Islet of Langerhans (tissue), 1 donor: ENCODE results near the gene TLX1.

Experiments
- FAIRE-seq: peaks from one replicate; lab custom pipeline; 2011; peaks lifted over from hg19 to GRCh38; lab: Jason Lieb, UNC

Gene TLX1

DNA sequence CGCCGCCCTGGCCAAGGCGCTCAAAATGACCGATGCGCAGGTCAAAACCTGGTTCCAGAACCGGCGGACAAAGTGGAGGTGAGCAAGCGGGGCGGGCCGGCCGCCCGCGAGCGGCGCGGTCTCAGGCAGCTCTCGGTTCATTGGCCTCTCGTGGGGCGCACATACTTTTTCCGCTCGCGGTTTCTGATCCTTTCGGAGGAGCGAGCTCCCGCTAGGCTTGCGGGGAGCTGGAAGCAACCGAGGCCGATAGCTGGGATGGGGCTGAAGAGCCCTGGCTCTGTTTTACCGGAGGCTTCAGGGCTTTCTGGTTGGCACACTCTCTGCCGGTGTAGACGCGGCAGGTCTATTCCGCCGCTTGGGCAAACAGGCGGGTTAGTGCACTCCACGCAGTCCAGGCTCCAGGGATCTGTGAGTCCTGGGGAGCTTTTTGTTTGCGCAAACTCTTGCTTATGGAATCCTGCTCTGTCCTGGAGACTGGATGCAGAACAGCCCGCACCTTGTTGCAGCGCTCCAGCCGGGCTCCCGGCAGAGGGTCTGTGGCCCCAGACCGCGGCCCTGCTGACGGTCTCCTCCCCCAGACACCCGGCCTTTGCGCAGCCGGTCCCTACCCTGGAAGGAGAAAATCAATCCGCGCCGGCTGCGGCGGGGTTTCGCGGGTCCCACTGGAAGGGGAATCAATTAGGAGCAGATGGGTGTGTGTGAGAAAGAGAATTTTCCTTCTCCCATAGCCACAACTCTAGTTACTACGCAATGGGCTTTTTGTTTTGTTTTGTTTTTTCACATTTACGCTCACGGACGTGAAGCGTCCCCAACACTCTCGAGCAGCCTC is 3.4 kb downstream of the TLX1 start:
- FAIRE-seq, result no peak

DNA sequence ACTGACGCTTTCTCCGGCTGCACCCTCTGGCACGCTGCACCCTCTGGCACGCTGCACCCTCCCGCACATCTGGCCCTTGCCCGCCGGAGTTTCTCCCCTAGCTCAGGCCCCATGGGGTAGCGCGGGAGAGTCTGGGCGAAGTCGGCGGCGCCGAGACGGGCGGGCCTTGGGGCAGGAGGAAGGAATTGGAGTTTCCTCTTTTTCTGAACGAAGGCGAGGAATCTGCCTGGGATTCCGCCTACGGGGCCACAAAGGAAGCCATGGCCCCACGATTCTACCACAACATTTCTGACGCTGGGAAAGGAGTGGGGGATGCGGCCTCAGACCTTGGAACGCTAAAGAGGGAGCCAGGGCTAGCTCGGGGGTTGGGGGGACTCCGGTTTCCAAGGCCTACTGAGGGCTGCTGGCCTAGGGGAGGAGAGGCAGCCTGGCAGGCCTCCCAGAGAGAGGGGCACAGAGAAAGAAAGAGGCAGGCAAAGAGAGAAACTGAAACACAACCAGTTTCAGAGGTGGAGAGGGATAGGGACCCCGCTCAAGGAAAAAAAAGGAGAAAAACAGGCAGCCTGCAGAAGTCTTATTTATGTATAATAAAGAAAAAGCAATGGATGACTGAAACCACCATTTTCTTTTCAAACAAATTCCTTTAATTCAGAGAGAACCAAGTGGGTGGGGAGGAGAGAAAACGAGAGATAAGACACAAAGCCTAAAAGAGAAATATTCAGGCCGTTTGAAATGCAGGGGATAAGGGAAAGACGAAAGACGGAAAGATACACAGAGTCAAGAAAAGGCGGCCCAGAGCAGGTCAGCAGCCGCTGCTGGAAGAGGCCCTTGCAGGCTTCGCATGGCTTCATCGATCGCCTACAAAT is 4.3 kb downstream of the TLX1 start:
- FAIRE-seq, result no peak

DNA sequence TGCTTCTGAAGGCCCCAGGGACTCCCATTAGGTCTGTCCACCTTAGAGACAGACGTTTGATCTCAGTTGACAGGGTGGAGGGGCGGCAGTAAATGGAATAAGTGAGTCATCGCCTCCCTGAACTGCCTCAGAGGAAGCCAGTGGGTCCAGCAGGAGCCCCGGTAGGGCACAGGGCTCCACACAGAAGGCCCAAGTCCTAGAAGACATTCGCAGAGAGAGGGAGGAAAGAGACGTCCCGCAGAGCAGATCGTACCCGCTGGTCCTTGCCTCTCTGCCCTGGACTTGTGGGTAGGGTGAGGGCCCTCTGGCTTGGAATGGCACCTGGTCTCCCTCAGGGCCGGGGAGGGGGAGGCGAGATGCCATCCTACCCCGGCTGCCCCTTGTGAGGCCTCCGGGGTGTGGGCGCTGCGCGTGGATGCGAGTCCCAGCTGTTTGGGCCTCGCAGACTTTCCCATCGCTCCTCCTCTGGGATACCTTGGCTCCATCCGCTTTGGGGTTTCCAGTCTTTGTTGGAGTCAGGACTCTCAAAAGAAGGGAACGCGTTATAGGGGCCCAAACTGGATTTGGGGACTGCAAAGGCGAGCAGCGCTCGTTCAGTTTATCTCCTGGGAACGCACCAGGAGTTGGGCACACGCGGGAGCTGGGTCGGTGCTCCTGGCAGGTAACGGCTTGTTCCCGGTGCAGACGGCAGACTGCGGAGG is 5.1 kb downstream of the TLX1 start:
- FAIRE-seq, result no peak

DNA sequence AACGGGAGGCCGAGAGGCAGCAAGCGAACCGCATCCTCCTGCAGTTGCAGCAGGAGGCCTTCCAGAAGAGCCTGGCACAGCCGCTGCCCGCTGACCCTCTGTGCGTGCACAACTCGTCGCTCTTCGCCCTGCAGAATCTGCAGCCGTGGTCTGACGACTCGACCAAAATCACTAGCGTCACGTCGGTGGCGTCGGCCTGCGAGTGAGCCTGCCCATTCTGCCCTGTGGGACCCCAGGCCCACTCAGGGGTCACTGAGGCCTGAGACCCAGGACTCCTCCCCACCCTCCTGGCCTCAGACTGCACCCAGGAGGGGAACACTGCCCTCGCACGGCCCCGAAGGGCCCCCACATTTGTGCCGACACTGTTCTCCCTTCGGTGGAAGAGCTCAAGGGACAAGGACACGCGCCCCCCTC is 5.6 kb downstream of the TLX1 start:
- no peak for FAIRE-seq

DNA sequence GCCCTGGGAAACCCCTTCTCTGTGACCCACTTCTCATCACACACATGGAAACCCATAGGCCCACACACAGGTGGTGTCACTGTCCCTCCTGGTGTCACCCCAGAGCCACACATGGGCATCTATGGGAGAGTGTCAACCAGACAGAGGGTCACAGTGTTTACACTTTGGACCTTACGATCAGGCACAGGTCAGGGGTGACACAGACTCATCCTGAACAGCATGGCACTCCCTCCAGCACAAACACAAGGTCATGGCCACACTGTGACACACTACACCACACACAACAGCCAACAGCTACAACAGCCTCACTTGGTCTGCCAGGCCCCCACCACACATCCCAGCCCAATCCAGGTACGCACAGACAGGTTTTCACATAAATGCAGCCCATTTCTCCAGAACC is 6.2 kb downstream of the TLX1 start:
- FAIRE-seq, result no peak

DNA sequence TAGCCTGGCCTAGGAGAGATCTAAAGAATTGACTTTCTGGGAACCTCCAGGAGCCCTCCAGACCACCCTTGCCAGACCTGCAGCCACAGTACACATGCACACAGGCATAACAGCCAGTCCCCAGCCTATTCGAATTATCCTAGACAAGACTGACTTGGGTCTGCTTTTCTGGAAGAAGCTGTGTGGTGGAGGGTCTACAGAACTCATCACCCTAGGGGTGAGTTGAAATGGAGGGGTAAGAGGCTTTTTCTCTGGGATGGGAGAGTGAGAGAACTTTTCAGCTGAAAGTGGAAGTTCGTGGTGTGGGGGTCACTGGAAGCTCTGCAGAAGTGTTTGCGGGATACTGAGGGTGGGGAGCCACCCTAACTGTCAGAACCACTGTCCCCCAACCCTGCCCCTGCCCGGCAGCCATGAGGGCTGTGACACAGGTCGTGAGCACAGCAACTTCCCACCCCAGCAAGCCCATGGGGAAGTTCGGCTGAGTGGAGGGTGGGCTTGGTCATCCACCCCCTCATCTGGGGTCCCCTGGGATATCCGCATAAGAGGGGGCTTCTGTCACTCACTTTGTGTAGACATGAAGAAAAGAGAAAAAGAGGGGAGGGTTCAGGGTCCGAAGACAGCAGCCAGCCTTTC is 7.8 kb downstream of the TLX1 start:
- FAIRE-seq, result no peak

DNA sequence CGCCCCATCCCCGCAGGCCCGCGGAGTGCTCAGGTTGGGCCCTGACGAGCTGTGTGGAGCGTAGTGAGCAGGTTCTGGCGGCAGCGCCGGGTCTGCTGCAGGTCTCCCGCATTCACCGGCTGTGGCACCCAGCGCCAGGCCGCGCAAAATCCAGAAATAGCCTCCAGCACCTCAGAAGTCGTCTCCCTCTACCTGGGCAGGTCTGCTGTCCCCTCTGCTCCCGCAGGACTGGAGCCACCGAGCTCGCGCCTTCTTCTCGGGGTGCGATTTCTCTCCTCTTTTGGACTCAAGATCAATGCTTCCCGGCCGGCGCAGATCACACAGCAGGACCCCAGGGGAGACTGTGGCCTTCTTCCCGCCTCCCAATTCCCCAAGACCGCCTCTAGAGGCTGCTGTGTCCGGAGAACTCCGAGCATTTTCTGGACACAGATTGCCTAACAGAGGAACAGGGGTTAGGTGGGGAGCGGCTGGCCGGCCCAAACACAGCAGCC is 8.4 kb downstream of the TLX1 start:
- no peak for FAIRE-seq

DNA sequence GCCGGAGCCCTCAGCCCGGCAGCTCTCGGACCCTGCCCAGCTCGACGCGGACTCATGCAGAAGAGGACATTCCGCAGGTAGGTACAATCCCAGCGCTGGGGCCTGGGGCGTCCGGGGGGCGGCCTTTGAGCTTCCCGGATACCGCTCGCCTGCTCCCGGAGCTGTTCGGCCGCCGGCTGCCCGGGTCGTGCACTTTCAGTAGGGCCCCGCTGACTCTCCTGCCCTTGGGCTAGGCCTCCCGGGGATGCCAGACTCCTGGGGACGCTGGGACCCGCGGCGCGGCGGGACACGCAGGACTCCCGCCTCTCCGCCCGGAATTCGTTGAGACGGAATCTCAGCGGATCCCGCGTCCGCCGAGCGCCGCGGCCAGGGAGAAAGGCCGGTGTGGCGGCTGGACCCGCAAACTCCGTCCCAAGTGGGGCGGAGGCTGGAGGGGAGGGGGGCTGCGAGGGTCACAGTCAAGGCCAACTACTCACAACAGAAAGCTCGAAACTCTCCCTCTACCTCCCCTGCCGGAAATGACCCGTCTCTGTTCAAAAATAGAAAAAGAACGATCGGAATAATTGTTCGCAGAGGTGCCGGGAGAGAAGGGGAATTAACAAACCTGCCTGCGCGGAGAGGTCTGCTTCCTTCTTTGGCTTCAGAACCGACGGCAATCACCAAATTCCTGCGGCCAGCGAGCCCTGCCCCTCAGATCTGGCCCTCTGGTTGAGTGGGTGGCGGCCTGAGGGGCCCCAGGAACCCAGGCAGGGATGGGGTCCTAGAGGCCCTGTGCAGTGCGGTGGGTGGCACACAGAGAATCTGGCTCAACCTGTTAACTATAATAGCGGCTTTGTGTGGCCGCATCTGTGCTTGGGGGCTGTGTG is 9.2 kb downstream of the TLX1 start:
- FAIRE-seq, result no peak

DNA sequence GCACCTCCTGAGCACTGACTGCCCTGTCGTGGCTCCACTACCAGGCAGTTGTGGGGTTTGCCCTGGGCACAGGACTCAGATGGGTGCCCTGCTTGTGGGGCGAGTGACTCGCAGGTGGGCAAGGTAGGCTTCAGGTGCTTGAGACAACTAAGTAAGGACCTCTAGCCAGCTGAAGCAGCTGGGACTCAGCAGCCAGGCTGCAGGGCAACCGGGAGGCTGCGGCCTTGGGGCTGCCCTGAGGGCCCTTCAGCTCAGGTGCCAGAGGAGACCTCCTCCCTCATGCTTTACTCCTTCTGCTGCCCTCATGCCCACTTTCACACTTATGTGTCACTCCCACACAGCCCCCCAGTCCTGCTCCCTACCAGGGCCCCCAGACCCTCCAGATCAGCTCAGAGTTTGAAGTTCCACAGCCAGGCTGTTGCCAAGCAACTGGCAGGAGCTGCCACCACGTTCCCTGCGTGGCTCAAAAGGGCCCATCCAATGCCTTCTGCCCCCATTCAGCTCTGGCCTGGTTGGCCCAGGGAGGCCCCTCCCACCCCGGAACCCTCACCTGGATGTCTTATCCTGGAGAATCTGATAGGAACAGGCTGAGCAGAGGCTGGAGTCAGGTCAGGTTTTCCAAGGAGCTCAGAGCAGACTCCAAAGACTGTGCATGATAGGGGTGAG is 10.0 kb downstream of the TLX1 start:
- no peak for FAIRE-seq

DNA sequence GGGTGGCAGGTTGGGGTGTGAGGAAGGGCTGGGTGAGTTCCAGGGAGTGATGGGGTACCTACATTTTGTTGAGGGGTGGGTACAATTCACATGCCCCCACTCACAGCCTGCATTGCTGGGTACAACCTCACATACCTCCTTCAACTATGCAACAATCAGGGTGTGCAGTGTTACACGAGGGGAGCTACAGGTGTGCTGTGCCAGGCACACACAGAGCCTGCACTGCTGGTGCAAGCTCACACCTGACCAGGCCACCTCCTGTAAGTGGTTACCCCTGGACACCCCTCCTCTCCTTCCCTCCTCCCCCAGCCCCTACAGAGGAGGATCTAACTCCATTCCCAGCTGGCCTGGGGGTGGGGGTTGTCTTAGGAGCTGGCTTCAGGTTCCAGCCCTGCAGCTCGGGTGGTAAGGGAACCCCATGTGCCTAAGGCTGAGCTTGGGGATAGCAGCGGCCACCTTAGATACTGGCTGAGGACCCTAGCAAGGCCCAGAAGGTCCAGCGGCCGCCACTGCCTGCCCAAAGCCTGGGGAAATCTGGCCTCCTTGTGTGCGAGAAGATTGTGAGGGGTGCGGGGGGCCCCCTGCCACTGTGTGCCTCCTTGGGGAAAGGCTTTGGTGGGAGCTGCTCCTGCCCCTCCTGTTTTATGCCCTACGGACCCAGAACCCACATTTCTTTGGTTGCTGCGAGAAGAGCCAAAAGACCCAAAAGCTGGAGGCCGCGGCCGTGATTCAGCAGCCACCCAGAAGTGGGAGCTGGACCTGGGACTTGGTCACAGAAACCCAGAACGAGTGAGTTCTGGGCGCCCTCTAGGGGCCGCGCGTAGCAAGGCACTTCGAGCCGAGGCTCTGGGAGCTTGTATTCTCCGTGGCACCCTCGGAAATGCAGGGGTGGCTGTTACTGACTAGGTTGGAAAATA is 10.8 kb downstream of the TLX1 start:
- FAIRE-seq, result no peak

DNA sequence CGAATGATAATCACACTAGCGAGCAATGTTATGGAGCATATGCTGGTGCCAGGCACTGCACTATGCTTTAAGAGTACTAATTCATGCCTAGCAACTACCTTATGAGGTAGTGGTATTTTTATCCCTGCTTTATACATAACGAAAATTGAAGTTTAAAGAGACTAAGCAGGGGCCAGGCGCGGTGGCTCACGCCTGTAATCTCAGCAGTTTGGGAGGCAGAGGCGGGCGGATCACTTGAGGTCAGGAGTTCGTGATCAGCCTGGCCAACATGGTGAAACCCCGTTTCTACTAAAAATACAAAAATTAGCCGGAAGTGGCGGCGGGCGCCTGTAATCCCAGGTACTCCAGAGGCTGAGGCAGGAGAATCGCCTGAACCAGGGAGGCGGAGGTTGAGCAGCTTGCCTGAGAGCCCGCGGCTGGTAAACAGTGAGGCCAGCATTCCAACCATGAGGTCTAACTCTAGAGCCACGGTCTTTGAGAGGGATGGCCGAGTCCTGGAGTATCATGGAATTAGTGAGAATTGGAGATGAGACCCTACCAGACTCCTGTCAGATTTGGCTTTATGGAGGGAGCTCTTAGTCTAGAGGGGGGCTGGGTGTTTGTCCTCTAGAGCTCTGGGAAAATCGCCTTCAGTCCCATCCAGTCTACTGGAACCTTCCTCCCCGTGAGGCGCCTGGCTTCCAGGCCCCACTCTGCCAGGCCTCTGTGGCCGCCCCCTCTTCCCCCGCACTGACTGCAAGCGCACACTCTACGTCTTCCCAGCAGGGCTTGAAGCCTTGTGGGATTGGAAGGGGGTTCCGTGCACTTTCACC is 11.6 kb downstream of the TLX1 start:
- no peak for FAIRE-seq

DNA sequence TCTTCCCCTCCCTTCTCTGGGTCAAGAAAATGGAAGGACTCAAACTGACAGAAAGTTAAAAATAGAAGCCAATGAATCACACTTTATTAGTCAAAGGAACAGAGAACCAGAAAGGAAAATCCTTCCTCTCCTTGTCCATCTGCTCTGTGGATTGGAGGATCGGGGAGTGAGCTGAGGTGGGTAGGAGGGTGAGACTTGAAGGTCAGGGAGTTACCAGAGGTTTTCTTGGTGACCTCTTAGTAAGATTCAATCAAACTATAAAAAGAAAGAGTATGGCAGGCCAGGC is 12.2 kb downstream of the TLX1 start:
- no peak for FAIRE-seq

DNA sequence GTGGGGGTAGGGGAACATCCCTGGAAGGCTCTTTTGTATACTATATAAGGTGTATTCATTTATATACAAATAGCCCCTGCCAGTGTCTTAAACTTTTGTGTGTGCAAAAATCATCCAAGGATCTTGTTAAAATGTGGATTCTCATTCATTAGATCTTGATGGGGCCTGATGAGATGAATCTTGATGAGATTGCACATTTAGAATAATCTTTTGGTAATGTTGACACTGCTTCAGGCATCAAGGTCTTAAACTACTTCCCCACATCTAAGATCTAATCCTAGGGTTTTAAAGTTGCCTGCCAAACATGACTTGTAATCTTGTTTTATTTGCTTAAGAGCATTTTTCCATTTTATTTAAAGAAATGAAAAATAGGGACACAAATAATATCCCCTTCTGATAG is 13.0 kb downstream of the TLX1 start:
- no peak for FAIRE-seq

DNA sequence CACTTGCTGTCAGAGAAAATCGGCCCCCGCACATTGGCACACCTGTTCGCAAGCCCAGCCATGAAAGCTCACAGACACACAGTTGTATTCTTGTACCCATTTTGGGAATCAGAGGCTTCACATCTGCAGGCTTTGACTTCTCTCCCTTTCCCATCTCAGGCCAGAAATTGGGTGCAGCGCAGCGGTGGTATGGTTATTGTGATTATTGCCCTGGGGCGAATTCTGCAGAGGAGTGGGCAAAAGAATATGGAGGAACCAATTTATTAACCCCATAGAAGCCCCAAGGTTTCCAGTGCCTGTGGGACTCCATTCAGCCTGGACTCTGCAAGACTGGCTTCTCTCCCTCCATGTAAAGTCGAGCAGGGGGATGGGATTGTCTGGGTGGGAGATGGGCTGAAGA is 14.0 kb downstream of the TLX1 start:
- no peak for FAIRE-seq

DNA sequence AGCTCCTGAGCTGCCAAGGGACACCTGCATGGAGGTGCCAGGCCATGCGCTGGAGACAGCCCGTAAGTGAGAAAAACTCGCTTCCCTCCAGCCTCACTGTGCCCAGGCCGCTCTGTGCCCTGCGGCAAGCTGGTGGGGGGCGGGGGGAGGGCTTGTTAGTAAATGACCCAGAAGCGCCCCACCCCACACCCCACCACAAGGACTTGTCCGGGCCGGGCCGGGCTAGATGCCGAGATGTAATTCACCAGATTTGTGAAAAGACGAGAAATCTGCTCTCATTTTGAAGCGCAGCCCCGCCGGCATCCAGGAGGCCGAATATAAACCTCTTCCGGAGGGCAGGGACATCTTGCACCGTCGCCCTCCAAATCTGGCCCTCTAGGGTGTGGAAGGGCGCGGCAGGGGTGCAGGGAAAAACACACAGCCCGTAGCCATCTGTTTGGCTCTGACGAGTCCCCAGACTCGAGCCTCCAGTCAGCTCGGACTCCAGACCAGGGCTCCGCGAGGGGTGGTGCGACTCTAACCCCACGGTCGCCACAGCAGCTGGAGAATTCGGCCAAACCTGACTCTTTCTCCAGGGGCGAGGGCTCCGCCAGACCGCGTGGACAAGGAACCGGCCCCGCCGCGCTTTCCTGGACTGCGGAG is 14.8 kb downstream of the TLX1 start:
- no peak for FAIRE-seq

DNA sequence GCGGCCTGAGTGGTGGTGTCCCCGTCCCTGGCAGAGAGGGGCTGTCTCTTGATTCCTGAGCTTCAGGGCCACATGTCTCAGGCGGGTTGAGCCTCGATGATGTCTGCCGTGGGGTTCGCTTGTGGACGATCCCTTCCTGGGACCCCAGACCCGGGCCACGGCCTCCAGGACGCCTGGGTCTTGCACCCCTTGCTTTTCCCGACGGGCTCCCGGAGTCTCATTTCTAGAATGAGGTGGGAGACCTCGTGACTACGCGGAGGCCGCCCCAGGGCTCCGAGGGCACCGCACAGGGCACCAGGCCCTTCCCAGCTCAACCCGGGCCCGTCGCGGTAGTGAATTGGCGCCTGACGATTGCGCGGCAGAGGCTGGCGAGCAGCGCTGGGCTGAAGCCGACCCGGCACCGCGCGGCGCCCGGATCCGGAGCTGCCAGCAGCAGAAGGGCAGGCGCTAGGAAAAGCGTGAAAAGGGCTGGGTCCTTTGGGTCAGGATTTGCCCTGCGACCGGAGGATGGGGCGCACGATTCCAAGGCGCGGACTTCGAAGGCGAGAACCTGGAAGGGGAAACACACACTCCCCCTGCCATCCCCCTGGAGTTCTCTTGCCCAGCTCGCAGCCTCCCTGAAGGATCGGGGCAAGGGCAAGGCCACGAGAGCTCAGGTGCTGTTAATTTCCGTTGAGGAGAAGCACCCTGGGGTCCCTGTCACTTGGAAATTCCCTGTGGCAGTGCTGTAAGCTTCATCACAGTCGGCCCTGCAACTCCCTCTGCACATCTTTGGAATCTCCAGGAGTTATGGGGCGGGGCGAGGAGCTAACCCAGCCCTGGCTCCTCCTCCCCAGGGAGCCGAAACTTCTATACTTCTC is 15.5 kb downstream of the TLX1 start:
- FAIRE-seq, result no peak

DNA sequence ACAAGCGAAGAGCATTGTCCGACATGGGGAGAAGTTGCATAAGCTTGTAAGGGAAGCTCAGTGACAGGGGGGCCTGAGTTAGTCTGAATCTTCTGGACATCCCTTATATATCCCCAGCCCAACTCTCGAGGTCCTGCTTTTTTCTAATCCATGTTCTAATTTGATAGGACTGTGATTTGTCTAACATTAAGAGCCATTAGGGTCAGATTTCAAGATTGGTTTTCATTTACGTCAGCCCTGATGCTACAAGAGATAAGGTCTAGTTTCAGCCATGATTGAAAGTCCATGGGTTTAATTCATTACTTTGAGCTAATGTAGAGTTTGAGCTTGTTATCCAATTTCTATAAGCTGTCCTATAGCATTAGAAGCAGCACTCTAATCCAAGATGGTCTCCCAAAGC is 20.3 kb downstream of the TLX1 start:
- no peak for FAIRE-seq

DNA sequence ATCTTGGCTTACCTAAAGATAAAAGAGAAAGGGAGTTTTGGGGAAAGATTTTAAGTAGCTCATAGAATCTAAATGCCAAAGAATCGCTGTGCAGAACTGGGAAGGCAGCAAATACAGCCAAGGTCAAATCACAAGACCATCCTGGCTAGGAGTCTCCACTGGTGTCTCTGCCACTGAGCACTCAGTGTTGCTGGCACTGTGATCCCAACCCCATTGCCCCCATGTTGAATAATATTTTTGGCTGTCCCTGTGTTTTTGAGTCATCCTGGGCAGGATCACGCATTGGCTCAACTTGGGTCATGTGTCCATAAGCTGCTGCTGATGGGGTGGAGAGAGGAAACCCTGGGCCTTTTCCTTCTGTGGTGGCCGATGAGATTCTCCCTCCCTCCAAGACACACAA is 21.2 kb downstream of the TLX1 start:
- FAIRE-seq, result no peak
